Neural cell (in vitro differentiated cells): ENCODE measurements around the gene DNAH3.

ENCODE experiments used
- EP300 ChIP-seq: fragments of 450-650 bp; conservative IDR thresholded peaks from 2 replicates; pipeline ENCODE4 v1.6.1; 2014; ENCODE audit warnings: antibody characterized with exemption, mild to moderate bottlenecking, moderate library complexity; ENCODE audit not compliant: poor library complexity, severe bottlenecking
- EZH2 ChIP-seq: fragments of 200-600, 300-800 bp; shearing (Covaris generic), sonication (generic); IDR thresholded peaks from 2 replicates; pipeline ENCODE4 v1.6.1; 2014; ENCODE audit warnings: antibody characterized with exemption, low read length, borderline replicate concordance, mild to moderate bottlenecking; ENCODE audit not compliant: insufficient read depth, poor library complexity, severe bottlenecking
- POLR2AphosphoS5 ChIP-seq: IDR thresholded peaks from 2 replicates; pipeline ENCODE4 v1.6.1; 2012
- SMC3 ChIP-seq: fragments of 450-650 bp; conservative IDR thresholded peaks from 2 replicates; pipeline ENCODE4 v1.6.1; 2014; ENCODE audit warnings: antibody characterized with exemption, mild to moderate bottlenecking, moderate library complexity; ENCODE audit not compliant: poor library complexity
- TF ChIP-seq, protein P1 (sequence below): fragments of 450-650 bp; IDR thresholded peaks from 2 replicates; pipeline ENCODE4 v1.5.1; 2014; ENCODE audit warnings: antibody characterized with exemption, mild to moderate bottlenecking, moderate library complexity; ENCODE audit not compliant: poor library complexity, severe bottlenecking
- TF ChIP-seq, protein P2 (sequence below): IDR thresholded peaks from 2 replicates; pipeline ENCODE4 v1.6.1; 2012; ENCODE audit warnings: borderline replicate concordance

DNA sequence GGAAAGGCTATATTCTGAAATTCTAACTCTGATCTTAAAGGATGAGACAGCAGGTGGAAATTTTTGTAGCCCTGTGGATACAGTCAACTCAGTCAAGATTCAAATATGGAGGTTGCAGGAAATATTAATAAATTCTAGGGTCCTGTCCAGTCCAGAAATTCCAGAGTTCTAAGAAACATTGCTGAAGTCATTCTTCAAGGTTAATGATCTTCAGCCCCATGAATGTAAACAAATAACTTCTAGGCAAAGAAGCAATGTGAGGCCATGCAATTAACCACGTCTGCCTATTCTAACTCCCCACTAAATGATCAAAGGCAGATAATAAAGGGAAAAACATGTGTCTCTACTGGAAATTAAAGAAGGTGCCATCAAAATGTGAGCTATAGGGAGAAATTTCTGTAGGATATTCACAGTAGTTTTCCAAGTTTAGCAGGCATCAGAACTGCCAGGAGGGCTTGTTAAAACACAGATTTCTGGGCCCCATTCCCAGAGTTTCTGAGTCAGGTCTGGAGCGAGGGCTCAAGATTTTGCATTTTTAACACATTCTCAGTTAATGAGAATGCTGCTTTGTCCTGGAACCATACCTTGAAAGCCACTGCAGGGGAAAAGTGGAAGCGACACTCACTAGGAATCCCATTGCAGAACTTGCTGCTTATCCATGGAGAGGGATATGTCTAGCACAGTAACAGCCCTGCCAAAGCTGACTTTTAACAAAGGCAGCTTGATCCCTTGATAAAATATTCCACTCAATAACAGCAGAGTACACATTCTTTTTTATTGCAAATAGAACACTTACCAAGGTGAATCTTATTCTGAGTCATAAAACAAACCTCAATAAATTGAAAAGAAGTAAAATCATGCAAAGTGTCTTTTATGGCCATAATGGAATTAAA, 61.8 kb downstream of the DNAH3 start:
- TF ChIP-seq, protein P1, sequence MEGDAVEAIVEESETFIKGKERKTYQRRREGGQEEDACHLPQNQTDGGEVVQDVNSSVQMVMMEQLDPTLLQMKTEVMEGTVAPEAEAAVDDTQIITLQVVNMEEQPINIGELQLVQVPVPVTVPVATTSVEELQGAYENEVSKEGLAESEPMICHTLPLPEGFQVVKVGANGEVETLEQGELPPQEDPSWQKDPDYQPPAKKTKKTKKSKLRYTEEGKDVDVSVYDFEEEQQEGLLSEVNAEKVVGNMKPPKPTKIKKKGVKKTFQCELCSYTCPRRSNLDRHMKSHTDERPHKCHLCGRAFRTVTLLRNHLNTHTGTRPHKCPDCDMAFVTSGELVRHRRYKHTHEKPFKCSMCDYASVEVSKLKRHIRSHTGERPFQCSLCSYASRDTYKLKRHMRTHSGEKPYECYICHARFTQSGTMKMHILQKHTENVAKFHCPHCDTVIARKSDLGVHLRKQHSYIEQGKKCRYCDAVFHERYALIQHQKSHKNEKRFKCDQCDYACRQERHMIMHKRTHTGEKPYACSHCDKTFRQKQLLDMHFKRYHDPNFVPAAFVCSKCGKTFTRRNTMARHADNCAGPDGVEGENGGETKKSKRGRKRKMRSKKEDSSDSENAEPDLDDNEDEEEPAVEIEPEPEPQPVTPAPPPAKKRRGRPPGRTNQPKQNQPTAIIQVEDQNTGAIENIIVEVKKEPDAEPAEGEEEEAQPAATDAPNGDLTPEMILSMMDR: no peak
- TF ChIP-seq EZH2 (no peak), POLR2AphosphoS5 (no peak), EP300 (no peak), SMC3 (no peak)
- TF ChIP-seq, protein P2, sequence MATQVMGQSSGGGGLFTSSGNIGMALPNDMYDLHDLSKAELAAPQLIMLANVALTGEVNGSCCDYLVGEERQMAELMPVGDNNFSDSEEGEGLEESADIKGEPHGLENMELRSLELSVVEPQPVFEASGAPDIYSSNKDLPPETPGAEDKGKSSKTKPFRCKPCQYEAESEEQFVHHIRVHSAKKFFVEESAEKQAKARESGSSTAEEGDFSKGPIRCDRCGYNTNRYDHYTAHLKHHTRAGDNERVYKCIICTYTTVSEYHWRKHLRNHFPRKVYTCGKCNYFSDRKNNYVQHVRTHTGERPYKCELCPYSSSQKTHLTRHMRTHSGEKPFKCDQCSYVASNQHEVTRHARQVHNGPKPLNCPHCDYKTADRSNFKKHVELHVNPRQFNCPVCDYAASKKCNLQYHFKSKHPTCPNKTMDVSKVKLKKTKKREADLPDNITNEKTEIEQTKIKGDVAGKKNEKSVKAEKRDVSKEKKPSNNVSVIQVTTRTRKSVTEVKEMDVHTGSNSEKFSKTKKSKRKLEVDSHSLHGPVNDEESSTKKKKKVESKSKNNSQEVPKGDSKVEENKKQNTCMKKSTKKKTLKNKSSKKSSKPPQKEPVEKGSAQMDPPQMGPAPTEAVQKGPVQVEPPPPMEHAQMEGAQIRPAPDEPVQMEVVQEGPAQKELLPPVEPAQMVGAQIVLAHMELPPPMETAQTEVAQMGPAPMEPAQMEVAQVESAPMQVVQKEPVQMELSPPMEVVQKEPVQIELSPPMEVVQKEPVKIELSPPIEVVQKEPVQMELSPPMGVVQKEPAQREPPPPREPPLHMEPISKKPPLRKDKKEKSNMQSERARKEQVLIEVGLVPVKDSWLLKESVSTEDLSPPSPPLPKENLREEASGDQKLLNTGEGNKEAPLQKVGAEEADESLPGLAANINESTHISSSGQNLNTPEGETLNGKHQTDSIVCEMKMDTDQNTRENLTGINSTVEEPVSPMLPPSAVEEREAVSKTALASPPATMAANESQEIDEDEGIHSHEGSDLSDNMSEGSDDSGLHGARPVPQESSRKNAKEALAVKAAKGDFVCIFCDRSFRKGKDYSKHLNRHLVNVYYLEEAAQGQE: no peak
